ENCODE data around the gene PVALB. TPM values are rescaled to one million over a fixed set of nuclear protein-coding genes. Genes with fewer than 3 reads are reported as not detected.

PVALB gene
- total RNA-seq = 1 to 10 TPM in 1 of 2 donors, not detected in 1; 2.4 TPM
- 1 to 10 TPM in 1 of 2 donors, under 1 TPM in 1; 0.73 to 3.0 TPM for polyA plus RNA-seq
- long read RNA-seq, donor 1 = 0 reads
- long read RNA-seq, donor 2 = 0 reads
- long read RNA-seq, donor 3 = 0 reads
- long read RNA-seq, donor 4 = 0 reads
- long read RNA-seq, donor 5 = 0 reads

- Histone ChIP-seq H3K36me3 (ENCODE audit: control insufficient read depth in 4 of 4, insufficient read depth in 4 of 4, low read length in 4 of 4) (no peaks in the 10 kb centered on the region), H3K9ac (ENCODE audit: insufficient read depth in 1 of 2, low read length in 2 of 2) (no peak within 1 kb of the TSS), H3K27me3 (ENCODE audit: control insufficient read depth in 3 of 3, insufficient read depth in 3 of 3, low read length in 2 of 3) (peaks cover 7 to 88% (median 48%) of the 10 kb centered on the region in 3 donors), H3K27ac (ENCODE audit: low read depth in 1 of 2, low read length in 1 of 2) (no peak within 1 kb of the TSS), H3K4me1 (ENCODE audit: control insufficient read depth in 5 of 5, insufficient read depth in 5 of 5, low read length in 5 of 5) (peaks cover 0 to 13% (median 0%) of the 10 kb centered on the region in 5 donors), H3K9me3 (ENCODE audit: control insufficient read depth in 4 of 4, insufficient read depth in 3 of 4, low read length in 3 of 4) (peaks cover 0 to 2% (median 0%) of the 10 kb centered on the region in 4 donors), H3K4me3 (no peak within 1 kb of the TSS)
- TF ChIP-seq, protein P1, sequence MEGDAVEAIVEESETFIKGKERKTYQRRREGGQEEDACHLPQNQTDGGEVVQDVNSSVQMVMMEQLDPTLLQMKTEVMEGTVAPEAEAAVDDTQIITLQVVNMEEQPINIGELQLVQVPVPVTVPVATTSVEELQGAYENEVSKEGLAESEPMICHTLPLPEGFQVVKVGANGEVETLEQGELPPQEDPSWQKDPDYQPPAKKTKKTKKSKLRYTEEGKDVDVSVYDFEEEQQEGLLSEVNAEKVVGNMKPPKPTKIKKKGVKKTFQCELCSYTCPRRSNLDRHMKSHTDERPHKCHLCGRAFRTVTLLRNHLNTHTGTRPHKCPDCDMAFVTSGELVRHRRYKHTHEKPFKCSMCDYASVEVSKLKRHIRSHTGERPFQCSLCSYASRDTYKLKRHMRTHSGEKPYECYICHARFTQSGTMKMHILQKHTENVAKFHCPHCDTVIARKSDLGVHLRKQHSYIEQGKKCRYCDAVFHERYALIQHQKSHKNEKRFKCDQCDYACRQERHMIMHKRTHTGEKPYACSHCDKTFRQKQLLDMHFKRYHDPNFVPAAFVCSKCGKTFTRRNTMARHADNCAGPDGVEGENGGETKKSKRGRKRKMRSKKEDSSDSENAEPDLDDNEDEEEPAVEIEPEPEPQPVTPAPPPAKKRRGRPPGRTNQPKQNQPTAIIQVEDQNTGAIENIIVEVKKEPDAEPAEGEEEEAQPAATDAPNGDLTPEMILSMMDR (IDR thresholded peaks at IDR 0.05; ENCODE audit: control extremely low read depth, extremely low read depth) = no peak
- peak; percentile 55 for ATAC-seq (ENCODE audit: insufficient read depth, low FRiP score)
- DNase-seq = peak; percentile 78 to 92 (median 88)
- WGBS, 2 donors = 2 to 3% methylated on average over 64 to 75 of the region's 75 CpGs
Measured at GRCh38 chr22:36816636-36817524, at the start of gene PVALB. Gene PVALB (minus strand): TSS chr22:36817035. CDS start chr22:36817005, 30 bp downstream.

GRCh38 chr22:36865346-36865745 lies 48.5 kb upstream of the PVALB start:
- TF ChIP-seq, protein P1 (IDR thresholded peaks at IDR 0.05; ENCODE audit: control extremely low read depth, extremely low read depth) = no peak
- 44 to 53% methylated on average over 13 of the region's 13 CpGs for WGBS, 2 donors
- Histone ChIP-seq H3K9ac (ENCODE audit: insufficient read depth in 1 of 2, low read length in 2 of 2) (no peak overlapping the region), H3K9me3 (ENCODE audit: control insufficient read depth in 4 of 4, insufficient read depth in 3 of 4, low read length in 3 of 4) (no peaks in the 10 kb centered on the region), H3K36me3 (ENCODE audit: control insufficient read depth in 4 of 4, insufficient read depth in 4 of 4, low read length in 4 of 4) (no peaks in the 10 kb centered on the region), H3K4me1 (ENCODE audit: control insufficient read depth in 5 of 5, insufficient read depth in 5 of 5, low read length in 5 of 5) (no peaks in the 10 kb centered on the region), H3K27ac (ENCODE audit: low read depth in 1 of 2, low read length in 1 of 2) (no peak overlapping the region), H3K27me3 (ENCODE audit: control insufficient read depth in 3 of 3, insufficient read depth in 3 of 3, low read length in 2 of 3) (peaks cover 0 to 4% (median 0%) of the 10 kb centered on the region in 3 donors), H3K4me3 (no peak overlapping the region)
- ATAC-seq (ENCODE audit: insufficient read depth, low FRiP score) (no peak), DNase-seq (peak in 1 of 3 donors; percentile 22)

- TF ChIP-seq, protein P1 (IDR thresholded peaks at IDR 0.05; ENCODE audit: control extremely low read depth, extremely low read depth) = no peak
Measured at GRCh38 chr22:36864454-36865215, 47.8 kb upstream of the PVALB start.

More at GRCh38 chr22:36864454-36865215, 47.8 kb upstream of the PVALB start:
- Histone ChIP-seq H3K9me3 (ENCODE audit: control insufficient read depth in 4 of 4, insufficient read depth in 3 of 4, low read length in 3 of 4) (no peaks in the 10 kb centered on the region), H3K27ac (ENCODE audit: low read depth in 1 of 2, low read length in 1 of 2) (no peak overlapping the region), H3K36me3 (ENCODE audit: control insufficient read depth in 4 of 4, insufficient read depth in 4 of 4, low read length in 4 of 4) (no peaks in the 10 kb centered on the region), H3K4me3 (no peak overlapping the region), H3K4me1 (ENCODE audit: control insufficient read depth in 5 of 5, insufficient read depth in 5 of 5, low read length in 5 of 5) (no peaks in the 10 kb centered on the region), H3K27me3 (ENCODE audit: control insufficient read depth in 3 of 3, insufficient read depth in 3 of 3, low read length in 2 of 3) (peaks cover 0 to 4% (median 0%) of the 10 kb centered on the region in 3 donors), H3K9ac (ENCODE audit: insufficient read depth in 1 of 2, low read length in 2 of 2) (no peak overlapping the region)
- 66 to 71% methylated on average over 14 of the region's 14 CpGs for WGBS, 2 donors
- no peak for DNase-seq
- ATAC-seq (ENCODE audit: insufficient read depth, low FRiP score) = no peak
